OCI-LY1 (cell line): ENCODE measurements around the gene PRSS53.

Source experiments
- EZH2 ChIP-seq: fragments of 200-600 bp; sonication (generic), shearing (Covaris generic); IDR thresholded peaks from 2 replicates; pipeline ENCODE4 v1.8.0; 2017; ENCODE audit warnings: borderline replicate concordance, mixed run types, mild to moderate bottlenecking, antibody characterized with exemption, low read length, moderate library complexity, mixed read lengths
- TF ChIP-seq, protein P1 (sequence below): fragments of 200-600 bp; sonication (generic), shearing (Covaris generic); IDR thresholded peaks from 2 replicates; pipeline ENCODE4 v1.5.1; 2017; ENCODE audit warnings: mild to moderate bottlenecking, antibody characterized with exemption, low read length, moderate library complexity, mixed read lengths

DNA sequence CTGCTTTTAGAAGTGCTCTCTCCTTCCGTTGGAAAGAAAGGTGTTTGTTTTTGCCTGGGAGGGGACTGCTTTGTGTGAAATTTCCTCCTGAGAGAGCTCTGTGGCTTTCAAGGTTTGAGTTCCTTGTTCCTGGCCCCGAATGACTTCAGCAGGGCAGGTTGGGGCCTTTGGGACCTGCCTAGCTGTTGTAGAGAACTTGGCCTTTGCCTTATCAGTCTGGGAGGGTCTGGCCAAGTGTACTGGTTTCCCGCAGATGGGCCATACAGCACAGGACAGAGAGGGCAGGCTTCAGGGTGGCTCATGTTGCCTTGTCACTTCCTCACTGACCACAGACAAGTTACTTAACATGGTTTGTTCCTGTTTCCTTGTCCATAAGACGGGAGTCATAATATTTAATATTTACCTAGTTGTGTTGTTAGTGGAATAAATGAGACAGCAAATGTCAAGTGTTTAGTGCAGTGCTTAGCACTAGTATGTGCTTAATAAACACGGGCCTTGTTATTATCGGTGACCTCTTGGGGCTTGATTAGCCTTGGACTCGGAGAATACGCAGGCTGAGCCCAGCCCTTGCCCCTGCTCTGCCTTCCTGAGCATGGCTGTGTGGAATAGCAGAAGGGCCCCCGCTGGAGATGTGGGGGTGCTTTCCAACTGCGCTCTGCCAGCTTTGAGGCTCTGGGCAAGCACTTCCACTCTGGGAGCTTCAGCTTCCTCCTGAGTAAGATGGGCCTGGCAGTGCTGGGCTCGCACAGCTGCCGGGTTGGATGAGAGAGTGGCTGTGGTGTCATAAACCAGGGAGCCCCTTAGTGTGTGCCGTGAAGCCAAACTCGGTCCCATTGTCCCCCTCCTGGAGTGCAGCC is 40.2 kb upstream of the PRSS53 start:
- TF ChIP-seq, protein P1, sequence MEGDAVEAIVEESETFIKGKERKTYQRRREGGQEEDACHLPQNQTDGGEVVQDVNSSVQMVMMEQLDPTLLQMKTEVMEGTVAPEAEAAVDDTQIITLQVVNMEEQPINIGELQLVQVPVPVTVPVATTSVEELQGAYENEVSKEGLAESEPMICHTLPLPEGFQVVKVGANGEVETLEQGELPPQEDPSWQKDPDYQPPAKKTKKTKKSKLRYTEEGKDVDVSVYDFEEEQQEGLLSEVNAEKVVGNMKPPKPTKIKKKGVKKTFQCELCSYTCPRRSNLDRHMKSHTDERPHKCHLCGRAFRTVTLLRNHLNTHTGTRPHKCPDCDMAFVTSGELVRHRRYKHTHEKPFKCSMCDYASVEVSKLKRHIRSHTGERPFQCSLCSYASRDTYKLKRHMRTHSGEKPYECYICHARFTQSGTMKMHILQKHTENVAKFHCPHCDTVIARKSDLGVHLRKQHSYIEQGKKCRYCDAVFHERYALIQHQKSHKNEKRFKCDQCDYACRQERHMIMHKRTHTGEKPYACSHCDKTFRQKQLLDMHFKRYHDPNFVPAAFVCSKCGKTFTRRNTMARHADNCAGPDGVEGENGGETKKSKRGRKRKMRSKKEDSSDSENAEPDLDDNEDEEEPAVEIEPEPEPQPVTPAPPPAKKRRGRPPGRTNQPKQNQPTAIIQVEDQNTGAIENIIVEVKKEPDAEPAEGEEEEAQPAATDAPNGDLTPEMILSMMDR, result no peak
- TF ChIP-seq EZH2, result no peak
